ENCODE data around the gene SCYL2.
"Not testable (repeated sequence)": the region's sequence is repeated elsewhere in the genome, so short reads cannot be mapped to it uniquely, and the experiment has no call there.

Gene SCYL2

GRCh38 chr12:100266835-100267602 is at the start of gene SCYL2, which contains the start of gene DEPDC4:
SCYL2 (plus strand) TSS chr12:100267177; CDS start chr12:100282971, 15,794 bp downstream.
DEPDC4 (minus strand) TSS chr12:100267079; CDS start chr12:100267076, 3 bp downstream.
- DNase-seq (ENCODE audit: low spot score) = peak; percentile 98

- no peak for DNase-seq (ENCODE audit: low spot score)
These were observed 47.5 kb upstream of the SCYL2 start for GRCh38 chr12:100219328-100220109.

GRCh38 chr12:100221523-100221922 is 45.5 kb upstream of the SCYL2 start:
- no peak for DNase-seq (ENCODE audit: low spot score)

- DNase-seq (ENCODE audit: low spot score) = not testable (repeated sequence)
These were observed 44.8 kb upstream of the SCYL2 start for GRCh38 chr12:100222173-100222572.

- DNase-seq (ENCODE audit: low spot score) = no peak
These were observed 41.5 kb upstream of the SCYL2 start for GRCh38 chr12:100225491-100225890.

- no peak for DNase-seq (ENCODE audit: low spot score)
These were observed 37.8 kb upstream of the SCYL2 start for GRCh38 chr12:100229036-100229635.

GRCh38 chr12:100229876-100230275 is 37.1 kb upstream of the SCYL2 start:
- DNase-seq (ENCODE audit: low spot score) = no peak

GRCh38 chr12:100231873-100232272 is 35.1 kb upstream of the SCYL2 start:
- not testable (repeated sequence) for DNase-seq (ENCODE audit: low spot score)

- DNase-seq (ENCODE audit: low spot score) = peak; percentile 10
These were observed 32.8 kb upstream of the SCYL2 start for GRCh38 chr12:100234166-100234565.

GRCh38 chr12:100234591-100235304 is 32.2 kb upstream of the SCYL2 start:
- peak; percentile 55 for DNase-seq (ENCODE audit: low spot score)

- DNase-seq (ENCODE audit: low spot score) = no peak
These were observed 28.2 kb upstream of the SCYL2 start for GRCh38 chr12:100238801-100239200.

GRCh38 chr12:100239589-100239988 is 27.4 kb upstream of the SCYL2 start:
- no peak for DNase-seq (ENCODE audit: low spot score)

- no peak for DNase-seq (ENCODE audit: low spot score)
These were observed 23.8 kb upstream of the SCYL2 start for GRCh38 chr12:100243137-100243536.

- DNase-seq (ENCODE audit: low spot score) = no peak
These were observed 19.2 kb upstream of the SCYL2 start for GRCh38 chr12:100247765-100248164.

- peak; percentile 34 for DNase-seq (ENCODE audit: low spot score)
These were observed 18.1 kb upstream of the SCYL2 start for GRCh38 chr12:100248886-100249285.

- no peak for DNase-seq (ENCODE audit: low spot score)
These were observed 17.0 kb upstream of the SCYL2 start for GRCh38 chr12:100249941-100250340.

- DNase-seq (ENCODE audit: low spot score) = no peak
These were observed 15.1 kb upstream of the SCYL2 start for GRCh38 chr12:100251917-100252316.

GRCh38 chr12:100253437-100253836 is 13.5 kb upstream of the SCYL2 start:
- DNase-seq (ENCODE audit: low spot score) = no peak

GRCh38 chr12:100254876-100255275 is 12.1 kb upstream of the SCYL2 start:
- no peak for DNase-seq (ENCODE audit: low spot score)

GRCh38 chr12:100258127-100258526 is 8.8 kb upstream of the SCYL2 start:
- DNase-seq (ENCODE audit: low spot score) = no peak

- no peak for DNase-seq (ENCODE audit: low spot score)
These were observed 3.8 kb upstream of the SCYL2 start for GRCh38 chr12:100263131-100263530.

- not testable (repeated sequence) for DNase-seq (ENCODE audit: low spot score)
These were observed 1.9 kb upstream of the SCYL2 start for GRCh38 chr12:100265107-100265506.
